Measurements from ENCODE around the gene CDYL2.
A peak's percentile ranks its signal among the peaks of the same experiment; 100 is the strongest.

The CDYL2 gene

GRCh38 chr16:80583466-80583865 lies 220.9 kb downstream of the CDYL2 start:
- Histone ChIP-seq H3K9me3 (no peaks in the 10 kb centered on the region), H3K9ac (no peak overlapping the region), H3K4me2 (no peak overlapping the region), H3K27me3 (no peaks in the 10 kb centered on the region), H3K36me3 (no peaks in the 10 kb centered on the region), H3K4me1 (no peaks in the 10 kb centered on the region), H3K27ac (no peak overlapping the region), H4K20me1 (no peaks in the 10 kb centered on the region), H3K4me3 (no peak overlapping the region)
- no peak for TF ChIP-seq Cebpa-rat (IDR thresholded peaks at IDR 0.05)

- Histone ChIP-seq H3K4me1 (no peaks in the 10 kb centered on the region), H3K36me3 (no peaks in the 10 kb centered on the region), H3K4me3 (no peak overlapping the region), H3K27ac (no peak overlapping the region), H3K9ac (no peak overlapping the region), H3K9me3 (no peaks in the 10 kb centered on the region), H3K4me2 (no peak overlapping the region), H4K20me1 (no peaks in the 10 kb centered on the region), H3K27me3 (no peaks in the 10 kb centered on the region)
- no peak for TF ChIP-seq Cebpa-rat (IDR thresholded peaks at IDR 0.05)
These were observed 224.1 kb downstream of the CDYL2 start for GRCh38 chr16:80580109-80580832.

GRCh38 chr16:80577485-80578280 lies 226.7 kb downstream of the CDYL2 start:
- H3K4me3 ChIP-seq = no peak overlapping the region
- no peak overlapping the region for H3K27ac ChIP-seq
- no peak overlapping the region for H3K9ac ChIP-seq
- no peaks in the 10 kb centered on the region for H3K9me3 ChIP-seq
- no peaks in the 10 kb centered on the region for H4K20me1 ChIP-seq
- no peaks in the 10 kb centered on the region for H3K36me3 ChIP-seq
- no peak overlapping the region for H3K4me2 ChIP-seq
- TF ChIP-seq Cebpa-rat (IDR thresholded peaks at IDR 0.05) = no peak
- no peaks in the 10 kb centered on the region for H3K4me1 ChIP-seq
- no peaks in the 10 kb centered on the region for H3K27me3 ChIP-seq

- no peaks in the 10 kb centered on the region; the same call in 1 of the 2 replicates for H3K9me3 ChIP-seq
- no peaks in the 10 kb centered on the region for H3K4me1 ChIP-seq
- H3K4me2 ChIP-seq = no peak overlapping the region
These were observed 228.0 kb downstream of the CDYL2 start for GRCh38 chr16:80576343-80576912.

GRCh38 chr16:80573700-80574120 lies 230.7 kb downstream of the CDYL2 start:
- TF ChIP-seq Cebpa-rat (IDR thresholded peaks at IDR 0.05) = no peak
- Histone ChIP-seq H3K27ac (no peak overlapping the region), H4K20me1 (no peaks in the 10 kb centered on the region), H3K9me3 (no peaks in the 10 kb centered on the region; the same call in 1 of the 2 replicates), H3K4me3 (no peak overlapping the region), H3K36me3 (no peaks in the 10 kb centered on the region), H3K4me2 (no peak overlapping the region), H3K4me1 (peaks cover 11% of the 10 kb centered on the region), H3K27me3 (no peaks in the 10 kb centered on the region), H3K9ac (no peak overlapping the region)

More at GRCh38 chr16:80576343-80576912, 228.0 kb downstream of the CDYL2 start:
- H4K20me1 ChIP-seq = no peaks in the 10 kb centered on the region
- H3K27ac ChIP-seq = no peak overlapping the region
- H3K9ac ChIP-seq = no peak overlapping the region
- H3K4me3 ChIP-seq = no peak overlapping the region
- no peaks in the 10 kb centered on the region for H3K27me3 ChIP-seq
- no peaks in the 10 kb centered on the region for H3K36me3 ChIP-seq
- TF ChIP-seq Cebpa-rat (IDR thresholded peaks at IDR 0.05) = no peak

GRCh38 chr16:80570106-80570478 lies 234.3 kb downstream of the CDYL2 start:
- no peak overlapping the region for H3K9ac ChIP-seq
- no peaks in the 10 kb centered on the region for H3K27me3 ChIP-seq
- no peaks in the 10 kb centered on the region; the same call in 1 of the 2 replicates for H3K9me3 ChIP-seq
- peak overlapping the region; percentile 45 for H3K4me2 ChIP-seq
- no peaks in the 10 kb centered on the region for H3K36me3 ChIP-seq
- no peak for TF ChIP-seq Cebpa-rat (IDR thresholded peaks at IDR 0.05)
- H3K4me1 ChIP-seq = peaks cover 11% of the 10 kb centered on the region
- H3K4me3 ChIP-seq = no peak overlapping the region
- H3K27ac ChIP-seq = no peak overlapping the region
- H4K20me1 ChIP-seq = no peaks in the 10 kb centered on the region

- H3K4me2 ChIP-seq = peak overlapping the region; percentile 45
- H3K27ac ChIP-seq = no peak overlapping the region
These were observed 234.8 kb downstream of the CDYL2 start for GRCh38 chr16:80569440-80570105.

GRCh38 chr16:80564394-80564793 lies 240.0 kb downstream of the CDYL2 start:
- H3K27me3 ChIP-seq = no peaks in the 10 kb centered on the region
- no peak overlapping the region for H3K27ac ChIP-seq
- no peaks in the 10 kb centered on the region for H3K36me3 ChIP-seq
- no peak overlapping the region for H3K9ac ChIP-seq
- TF ChIP-seq Cebpa-rat (IDR thresholded peaks at IDR 0.05) = no peak
- H3K4me3 ChIP-seq = no peak overlapping the region
- H3K9me3 ChIP-seq = no peaks in the 10 kb centered on the region
- no peaks in the 10 kb centered on the region for H4K20me1 ChIP-seq
- H3K4me1 ChIP-seq = peaks cover 16% of the 10 kb centered on the region
- peak overlapping the region; percentile 54 for H3K4me2 ChIP-seq

More at GRCh38 chr16:80569440-80570105, 234.8 kb downstream of the CDYL2 start:
- TF ChIP-seq Cebpa-rat (IDR thresholded peaks at IDR 0.05) = no peak
- H3K36me3 ChIP-seq = no peaks in the 10 kb centered on the region
- no peaks in the 10 kb centered on the region; the same call in 1 of the 2 replicates for H3K9me3 ChIP-seq
- no peaks in the 10 kb centered on the region for H3K27me3 ChIP-seq
- no peak overlapping the region for H3K4me3 ChIP-seq
- no peaks in the 10 kb centered on the region for H4K20me1 ChIP-seq
- H3K9ac ChIP-seq = no peak overlapping the region
- H3K4me1 ChIP-seq = peaks cover 16% of the 10 kb centered on the region

GRCh38 chr16:80563066-80563465 lies 241.3 kb downstream of the CDYL2 start:
- no peak overlapping the region for H3K4me2 ChIP-seq
- TF ChIP-seq Cebpa-rat (IDR thresholded peaks at IDR 0.05) = no peak
- no peak overlapping the region for H3K27ac ChIP-seq
- no peaks in the 10 kb centered on the region for H3K36me3 ChIP-seq
- H3K9ac ChIP-seq = no peak overlapping the region
- no peak overlapping the region for H3K4me3 ChIP-seq
- H3K27me3 ChIP-seq = no peaks in the 10 kb centered on the region
- peaks cover 14% of the 10 kb centered on the region for H3K4me1 ChIP-seq
- H3K9me3 ChIP-seq = no peaks in the 10 kb centered on the region
- no peaks in the 10 kb centered on the region for H4K20me1 ChIP-seq
